HEK293T (cell line): ENCODE results near the gene AGPAT3.

ENCODE experiments used
- CTCF ChIA-PET: fragments of 350-600 bp; formaldehyde crosslinking; extraction: SDS; loops from one replicate; lab custom pipeline; 2021; ENCODE audit warnings: antibody characterized with exemption, inconsistent platforms; lab: Yijun Ruan, JAX
- POLR2A ChIA-PET: fragments of 350-600 bp; formaldehyde crosslinking; extraction: SDS; loops from one replicate; lab custom pipeline; 2020; ENCODE audit warnings: antibody characterized with exemption, inconsistent platforms; lab: Yijun Ruan, JAX
- DNase-seq: peaks from one replicate; pipeline ENCODE4 v3.0.0; 2012; ENCODE audit warnings: mixed read lengths; ENCODE audit errors: extremely low spot score
- ARNT ChIP-seq: fragments of 450-650 bp; IDR thresholded peaks from 2 replicates; pipeline ENCODE4 v1.6.1; 2017; ENCODE audit warnings: mild to moderate bottlenecking
- BHLHE40 ChIP-seq: fragments of 450-650 bp; IDR thresholded peaks from 2 replicates; pipeline ENCODE4 v1.6.1; 2016; ENCODE audit warnings: mild to moderate bottlenecking, moderate library complexity, borderline replicate concordance
- CTBP1 ChIP-seq: fragments of 450-650 bp; IDR thresholded peaks from 2 replicates; pipeline ENCODE4 v1.6.1; 2016; ENCODE audit warnings: borderline replicate concordance
- ELF4 ChIP-seq: fragments of 450-650 bp; IDR thresholded peaks from 2 replicates; pipeline ENCODE4 v1.6.1; 2017; ENCODE audit warnings: antibody characterized with exemption
- FOXA1 ChIP-seq: fragments of 450-650 bp; IDR thresholded peaks from 2 replicates; pipeline ENCODE4 v1.6.1; 2016; ENCODE audit warnings: mild to moderate bottlenecking
- FOXK2 ChIP-seq: fragments of 450-650 bp; IDR thresholded peaks from 2 replicates; pipeline ENCODE4 v1.6.1; 2016; ENCODE audit warnings: mild to moderate bottlenecking
- FOXM1 ChIP-seq: fragments of 450-650 bp; IDR thresholded peaks from 2 replicates; pipeline ENCODE4 v1.6.1; 2017; ENCODE audit warnings: mild to moderate bottlenecking, borderline replicate concordance
- HDGF ChIP-seq: fragments of 450-650 bp; IDR thresholded peaks from 2 replicates; pipeline ENCODE4 v1.6.1; 2017; ENCODE audit warnings: antibody characterized with exemption, borderline replicate concordance
- L3MBTL2 ChIP-seq: fragments of 450-650 bp; conservative IDR thresholded peaks from 2 replicates; pipeline ENCODE4 v1.6.1; 2016; ENCODE audit warnings: mild to moderate bottlenecking
- LEF1 ChIP-seq: fragments of 450-650 bp; IDR thresholded peaks from 2 replicates; pipeline ENCODE4 v1.6.1; 2017; ENCODE audit warnings: mild to moderate bottlenecking, borderline replicate concordance
- NFRKB ChIP-seq: fragments of 450-650 bp; IDR thresholded peaks from 2 replicates; pipeline ENCODE4 v1.6.1; 2016; ENCODE audit warnings: mild to moderate bottlenecking, moderate library complexity
- PKNOX1 ChIP-seq: fragments of 450-650 bp; IDR thresholded peaks from 2 replicates; pipeline ENCODE4 v1.6.1; 2016
- SP1 ChIP-seq: fragments of 450-650 bp; IDR thresholded peaks from 2 replicates; pipeline ENCODE4 v1.6.1; 2017
- SUZ12 ChIP-seq: fragments of 450-650 bp; IDR thresholded peaks from 2 replicates; pipeline ENCODE4 v1.6.1; 2016; ENCODE audit warnings: mild to moderate bottlenecking
- TARDBP ChIP-seq: fragments of 450-650 bp; IDR thresholded peaks from 2 replicates; pipeline ENCODE4 v1.6.1; 2016
- ZNF384 ChIP-seq: fragments of 450-650 bp; IDR thresholded peaks from 2 replicates; pipeline ENCODE4 v1.6.1; 2016

AGPAT3 gene

GRCh38 chr21:43981871-43982210 is 116.8 kb downstream of the AGPAT3 start:
- no peak for TF ChIP-seq NFRKB
- no peak for TF ChIP-seq SUZ12
- TF ChIP-seq BHLHE40: no peak
- no peak for TF ChIP-seq CTBP1
- TF ChIP-seq ZNF384: no peak
- TF ChIP-seq L3MBTL2: no peak
- no peak for TF ChIP-seq TARDBP
- TF ChIP-seq FOXK2: no peak
- TF ChIP-seq LEF1: no peak
- no peak for TF ChIP-seq ELF4
- TF ChIP-seq ARNT: no peak
- no peak for TF ChIP-seq FOXA1
- no peak for TF ChIP-seq SP1
- TF ChIP-seq HDGF: no peak
- no peak for TF ChIP-seq FOXM1
- no peak for TF ChIP-seq PKNOX1
- DNase-seq: no peak
- ChIA-PET CTCF (no interaction called here), POLR2A (no interaction called here)

GRCh38 chr21:43982489-43983078 is 117.6 kb downstream of the AGPAT3 start:
- ChIA-PET CTCF (no interaction called here), POLR2A (no interaction called here)
- no peak for DNase-seq
- TF ChIP-seq LEF1 (no peak), SP1 (no peak), NFRKB (no peak), ARNT (no peak), SUZ12 (no peak), ELF4 (no peak), FOXK2 (no peak), ZNF384 (no peak), FOXM1 (no peak), HDGF (no peak), FOXA1 (no peak), BHLHE40 (no peak), PKNOX1 (no peak), CTBP1 (no peak), L3MBTL2 (no peak), TARDBP (no peak)

- TF ChIP-seq PKNOX1 (no peak), SUZ12 (no peak), CTBP1 (no peak), ELF4 (no peak), ZNF384 (no peak), L3MBTL2 (no peak), FOXK2 (no peak), FOXA1 (no peak), ARNT (no peak), BHLHE40 (no peak)
- no peak for DNase-seq
- POLR2A ChIA-PET: no interaction called here
- CTCF ChIA-PET: no interaction called here
Measured at GRCh38 chr21:43983390-43983789, 118.4 kb downstream of the AGPAT3 start.

- no peak for TF ChIP-seq HDGF
- TF ChIP-seq FOXK2: no peak
- no peak for TF ChIP-seq SP1
- no peak for TF ChIP-seq PKNOX1
- TF ChIP-seq L3MBTL2: no peak
- no peak for TF ChIP-seq ZNF384
- no peak for TF ChIP-seq FOXA1
- TF ChIP-seq ARNT: no peak
- no peak for TF ChIP-seq FOXM1
- no peak for TF ChIP-seq ELF4
- TF ChIP-seq LEF1: no peak
- TF ChIP-seq SUZ12: no peak
- no peak for TF ChIP-seq CTBP1
- TF ChIP-seq BHLHE40: no peak
- TF ChIP-seq NFRKB: no peak
- no peak for TF ChIP-seq TARDBP
- ChIA-PET CTCF (interaction anchor here (1.1 kb wide), 1 partner anchor 9 kb away, joined by 3 read pairs; no protein-coding TSS in a partner anchor), POLR2A (no interaction called here)
- DNase-seq: no peak
Measured at GRCh38 chr21:43983860-43984420, 118.9 kb downstream of the AGPAT3 start.

- ChIA-PET POLR2A (no interaction called here), CTCF (interaction anchor here (1.1 kb wide), 1 partner anchor 10 kb away, joined by 3 read pairs; no protein-coding TSS in a partner anchor)
- DNase-seq: no peak
- TF ChIP-seq LEF1 (no peak), HDGF (no peak), FOXA1 (no peak), SP1 (no peak), ZNF384 (no peak), BHLHE40 (no peak), NFRKB (no peak), L3MBTL2 (no peak), ARNT (no peak), TARDBP (no peak), CTBP1 (no peak), SUZ12 (no peak), PKNOX1 (no peak), ELF4 (no peak), FOXM1 (no peak), FOXK2 (no peak)
Measured at GRCh38 chr21:43984905-43985689, 120.1 kb downstream of the AGPAT3 start.
